Kidney (tissue), 14 donors: Measurements from ENCODE around the gene USP24. TPM values are rescaled to one million over a fixed set of nuclear protein-coding genes. Genes with fewer than 3 reads are reported as not detected.
A peak's percentile ranks its signal among the peaks of the same experiment; 100 is the strongest.

ENCODE experiments used
- DNase-seq, 5 donors: peaks; one replicate each; pipeline ENCODE4 v3.0.0-alpha.2; 2013 to 2020
- FAIRE-seq: peaks from 2 replicates; lab custom pipeline; 2012; peaks lifted over from hg19 to GRCh38; lab: Jason Lieb, UNC
- H3K27ac ChIP-seq, 2 donors: one replicate each; pipeline ENCODE4 v1.7.0; 2013; ENCODE audit warnings: low read depth in 2 of 2, low read length in 2 of 2, inconsistent platforms in 1 of 2
- H3K27me3 ChIP-seq: one replicate; pipeline ENCODE4 v1.7.1; 2013; ENCODE audit warnings: low read length, inconsistent platforms; ENCODE audit not compliant: control insufficient read depth, insufficient read depth
- H3K36me3 ChIP-seq, 3 donors: one replicate each; pipeline versions ENCODE4 v1.7.0 to v1.7.1; 2013; ENCODE audit warnings: low read length in 3 of 3, control low read depth in 1 of 3, inconsistent platforms in 1 of 3; ENCODE audit not compliant: insufficient read depth in 3 of 3, control insufficient read depth in 2 of 3
- H3K4me1 ChIP-seq, 3 donors: one replicate each; pipeline versions ENCODE4 v1.7.0 to v1.7.1; 2013; ENCODE audit warnings: low read length in 3 of 3, inconsistent platforms in 1 of 3, low read depth in 1 of 3; ENCODE audit not compliant: control insufficient read depth in 2 of 3, insufficient read depth in 2 of 3
- H3K4me3 ChIP-seq, 3 donors: one replicate each; pipeline versions ENCODE4 v1.7.0 to v1.8.1; 2013; ENCODE audit warnings: low read length in 3 of 3, control low read depth in 1 of 3, inconsistent platforms in 1 of 3
- H3K9ac ChIP-seq, 3 donors: one replicate each; pipeline versions ENCODE4 v1.7.0 to v1.7.1; 2013; ENCODE audit warnings: low read length in 3 of 3, control low read depth in 1 of 3, inconsistent platforms in 1 of 3
- H3K9me3 ChIP-seq, 3 donors: one replicate each; pipeline versions ENCODE4 v1.7.0 to v1.7.1; 2013; ENCODE audit warnings: low read length in 3 of 3, control low read depth in 1 of 3, inconsistent platforms in 1 of 3; ENCODE audit not compliant: control insufficient read depth in 2 of 3, insufficient read depth in 1 of 3
- intact Hi-C: fragments of 100-400 bp; cut with DNase I; formaldehyde crosslinking; loops from one replicate; pipeline ENCODE4 v1.11.1; 2022
- polyA plus RNA-seq: library from polyadenylated mRNA; stranded (reverse); fragments of 350-450 nt; fragmentation: Illumina TruSeq; extraction: RNeasy Lipid Tissue Mini Kit (QIAGEN cat#74804); gene quantifications from one replicate; pipeline ENCODE4 v1.2.3, GENCODE V29; 2014; ENCODE audit warnings: low read depth, low replicate concordance; ENCODE audit not compliant: insufficient read depth
- total RNA-seq: library from RNA; stranded (reverse); fragmentation: NEBNext Ultra II Directional; extraction: Animal tissue kit (Norgen Biotek cat#: 25700); gene quantifications from one replicate; pipeline ENCODE4 v1.2.1, GENCODE V29; 2021
- TF ChIP-seq, protein P1 (sequence below): IDR thresholded peaks from 3 replicates; pipeline ENCODE4 v1.5.1; 2012; ENCODE audit warnings: mild to moderate bottlenecking, moderate library complexity, borderline replicate concordance; ENCODE audit not compliant: insufficient read depth; ENCODE audit errors: extremely low read depth
- donor health status: control.
- donor health status: control.
- donor health status: control.
- donor health status: control.
- donor health status: control.
- donor health status: DM: yes; HTN: yes; CAD: no.
- donor health status: Normal renal cell carcinoma (clear cell type).

Gene USP24
- total and polyA plus RNA-seq, 2 donors from 2014 or later, result 10.1 to 49.2 TPM

DNA sequence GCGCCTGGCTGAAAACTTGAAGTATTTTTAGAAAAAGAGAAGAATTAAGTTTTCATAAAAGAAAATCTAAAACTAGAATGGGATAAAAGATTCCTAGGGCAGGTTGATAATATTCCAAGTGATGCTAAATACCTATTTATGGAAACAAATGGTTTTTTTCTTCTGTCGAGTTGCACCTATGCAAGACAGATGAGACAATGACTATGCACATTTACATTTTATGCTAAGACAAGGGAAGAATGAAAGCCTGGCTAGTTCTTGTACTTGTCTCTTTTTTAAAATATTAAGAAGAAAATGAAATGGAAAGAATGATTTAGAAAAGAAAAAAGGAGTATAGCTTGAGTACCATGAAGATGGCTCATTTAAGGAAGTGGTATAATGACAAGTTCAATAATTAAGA, 24.4 kb upstream of the USP24 start:
- Histone ChIP-seq H3K4me1 (no peaks in the 10 kb centered on the region), H3K36me3 (no peaks in the 10 kb centered on the region), H3K27ac (no peak overlapping the region), H3K9me3 (no peaks in the 10 kb centered on the region), H3K4me3 (no peak overlapping the region), H3K9ac (no peak overlapping the region), H3K27me3 (no peaks in the 10 kb centered on the region)
- intact Hi-C loops, result no loop called here
- TF ChIP-seq, protein P1, sequence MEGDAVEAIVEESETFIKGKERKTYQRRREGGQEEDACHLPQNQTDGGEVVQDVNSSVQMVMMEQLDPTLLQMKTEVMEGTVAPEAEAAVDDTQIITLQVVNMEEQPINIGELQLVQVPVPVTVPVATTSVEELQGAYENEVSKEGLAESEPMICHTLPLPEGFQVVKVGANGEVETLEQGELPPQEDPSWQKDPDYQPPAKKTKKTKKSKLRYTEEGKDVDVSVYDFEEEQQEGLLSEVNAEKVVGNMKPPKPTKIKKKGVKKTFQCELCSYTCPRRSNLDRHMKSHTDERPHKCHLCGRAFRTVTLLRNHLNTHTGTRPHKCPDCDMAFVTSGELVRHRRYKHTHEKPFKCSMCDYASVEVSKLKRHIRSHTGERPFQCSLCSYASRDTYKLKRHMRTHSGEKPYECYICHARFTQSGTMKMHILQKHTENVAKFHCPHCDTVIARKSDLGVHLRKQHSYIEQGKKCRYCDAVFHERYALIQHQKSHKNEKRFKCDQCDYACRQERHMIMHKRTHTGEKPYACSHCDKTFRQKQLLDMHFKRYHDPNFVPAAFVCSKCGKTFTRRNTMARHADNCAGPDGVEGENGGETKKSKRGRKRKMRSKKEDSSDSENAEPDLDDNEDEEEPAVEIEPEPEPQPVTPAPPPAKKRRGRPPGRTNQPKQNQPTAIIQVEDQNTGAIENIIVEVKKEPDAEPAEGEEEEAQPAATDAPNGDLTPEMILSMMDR, result no peak
- FAIRE-seq (no peak), DNase-seq (no peak)

DNA sequence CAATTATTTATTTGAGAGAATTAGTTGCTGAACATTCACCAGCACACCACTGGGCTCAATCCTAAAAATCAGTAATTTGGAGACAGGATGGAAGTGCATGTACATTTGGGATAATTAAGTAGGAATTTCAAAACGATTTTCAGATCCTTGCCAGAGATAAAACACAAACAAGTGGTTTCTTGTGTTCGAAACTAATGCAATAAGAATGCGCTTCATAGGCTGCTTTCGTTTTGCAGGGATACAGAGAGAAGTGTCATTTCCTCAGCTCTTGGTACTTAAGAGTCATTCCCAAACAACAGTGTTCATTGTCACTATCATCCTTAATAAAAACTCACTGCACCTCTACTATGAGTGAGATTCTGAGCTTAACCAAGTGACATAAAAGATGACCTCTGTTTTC, 20.6 kb upstream of the USP24 start:
- peak in 1 of 5 donors; percentile 17 for DNase-seq
- no peak overlapping the region for H3K27ac ChIP-seq
- TF ChIP-seq, protein P1, result no peak

DNA sequence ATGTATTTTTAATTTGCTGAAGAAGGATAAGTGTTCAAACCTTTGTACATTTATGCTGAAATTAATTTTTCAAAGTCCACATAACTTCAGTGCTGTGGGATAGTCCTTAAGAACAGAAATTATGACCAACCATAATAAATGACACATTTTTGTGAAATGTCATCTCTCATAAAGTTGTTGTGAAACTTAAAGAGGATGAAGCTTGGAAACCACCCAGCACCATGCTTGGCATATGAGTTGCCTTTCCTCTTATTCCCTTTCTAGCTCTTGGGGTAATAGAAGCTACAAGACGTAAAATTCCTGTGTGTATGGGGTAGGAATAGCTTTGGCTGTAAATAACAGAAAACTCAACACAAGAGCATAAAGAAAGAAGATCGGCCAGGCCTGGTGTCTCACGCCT, 18.9 kb upstream of the USP24 start:
- no peaks in the 10 kb centered on the region for H3K36me3 ChIP-seq
- intact Hi-C loops, result no loop called here
- TF ChIP-seq, protein P1, result no peak
- FAIRE-seq (no peak), DNase-seq (no peak)
- H3K4me3 ChIP-seq, result no peak overlapping the region
- no peaks in the 10 kb centered on the region for H3K9me3 ChIP-seq
- no peaks in the 10 kb centered on the region for H3K27me3 ChIP-seq
- no peak overlapping the region for H3K27ac ChIP-seq
- H3K4me1 ChIP-seq, result peaks cover 0 to 2% (median 0%) of the 10 kb centered on the region in 3 donors
- no peak overlapping the region for H3K9ac ChIP-seq

More for the DNA sequence above, 20.6 kb upstream of the USP24 start:
- FAIRE-seq, result no peak
- Histone ChIP-seq H3K9ac (no peak overlapping the region), H3K27me3 (no peaks in the 10 kb centered on the region), H3K36me3 (no peaks in the 10 kb centered on the region), H3K4me1 (peaks cover 0 to 2% (median 0%) of the 10 kb centered on the region in 3 donors), H3K4me3 (peak overlapping the region in 1 of 3 donors; percentile 28), H3K9me3 (no peaks in the 10 kb centered on the region)
- intact Hi-C loops, result no loop called here

DNA sequence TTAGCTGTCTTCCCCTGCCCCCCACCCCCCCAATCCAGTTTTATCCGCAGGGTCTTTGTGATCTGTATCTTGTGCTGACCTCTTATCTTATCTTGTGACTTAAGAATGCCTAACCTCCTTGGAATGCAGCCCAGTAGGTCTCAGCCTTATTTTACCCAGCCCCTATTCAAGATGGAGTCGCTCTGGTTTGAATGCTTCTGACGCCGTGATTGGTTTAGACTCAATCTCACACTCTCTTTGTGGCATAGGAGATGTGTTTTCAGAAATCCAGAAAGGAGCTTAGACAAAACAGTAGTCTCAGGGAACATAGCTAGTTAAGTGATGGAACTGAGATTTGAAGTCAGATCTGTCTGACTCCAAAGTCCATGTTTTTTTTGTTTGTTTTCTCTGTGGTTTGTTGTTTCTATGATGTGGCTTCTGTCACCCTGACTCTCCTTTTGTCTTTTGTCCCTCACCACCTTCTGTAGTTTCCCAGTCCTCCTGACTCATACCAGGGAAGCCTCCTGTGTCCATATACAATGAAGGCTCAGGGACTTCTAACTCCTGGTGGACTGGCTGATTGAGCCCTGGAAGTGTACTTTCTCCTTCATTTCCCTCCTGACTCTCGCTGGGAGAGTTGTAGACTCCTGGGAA, 18.1 kb upstream of the USP24 start:
- FAIRE-seq (no peak), DNase-seq (no peak)
- Histone ChIP-seq H3K27me3 (no peaks in the 10 kb centered on the region), H3K4me3 (no peak overlapping the region), H3K9me3 (no peaks in the 10 kb centered on the region), H3K9ac (no peak overlapping the region), H3K4me1 (peaks cover 0 to 2% (median 0%) of the 10 kb centered on the region in 3 donors), H3K36me3 (no peaks in the 10 kb centered on the region), H3K27ac (no peak overlapping the region)
- intact Hi-C loops, result no loop called here
- TF ChIP-seq, protein P1, result no peak
